M059J (cell line): ENCODE results near the gene ANKRD9. TPM values are rescaled to one million over a fixed set of nuclear protein-coding genes. Genes with fewer than 3 reads are reported as not detected.
A peak's percentile ranks its signal among the peaks of the same experiment; 100 is the strongest.

ENCODE experiments used
- DNase-seq: peaks from one replicate; pipeline ENCODE4 v3.0.0-alpha.2; 2012; ENCODE audit warnings: low read depth
- total RNA-seq: library from RNA; depleted of rRNA; stranded (reverse); fragments of >200 nt; shearing (Covaris generic); gene quantifications from 2 replicates; pipeline ENCODE4 v1.2.3, GENCODE V29; 2014

The ANKRD9 gene
- total RNA-seq, 1 experiment from 2014 or later, result 20.9 TPM

- DNase-seq, result no peak
These were observed 10.0 kb downstream of the ANKRD9 start for GRCh38 chr14:102499401-102500157.

- DNase-seq, result no peak
These were observed 10.8 kb downstream of the ANKRD9 start for GRCh38 chr14:102498678-102499265.

GRCh38 chr14:102497998-102498677 is 11.4 kb downstream of the ANKRD9 start:
- DNase-seq, result no peak

- DNase-seq, result no peak
These were observed 12.4 kb downstream of the ANKRD9 start for GRCh38 chr14:102496958-102497744.

GRCh38 chr14:102496331-102496691 is 13.3 kb downstream of the ANKRD9 start:
- DNase-seq, result no peak

- no peak for DNase-seq
These were observed 13.9 kb downstream of the ANKRD9 start for GRCh38 chr14:102495491-102496330.

- no peak for DNase-seq
These were observed 16.0 kb downstream of the ANKRD9 start for GRCh38 chr14:102493585-102493984.

- DNase-seq, result no peak
These were observed 16.5 kb downstream of the ANKRD9 start for GRCh38 chr14:102493096-102493495.

GRCh38 chr14:102492531-102492910 is 17.1 kb downstream of the ANKRD9 start:
- no peak for DNase-seq

- DNase-seq, result no peak
These were observed 17.6 kb downstream of the ANKRD9 start for GRCh38 chr14:102491786-102492530.

- no peak for DNase-seq
These were observed 18.2 kb downstream of the ANKRD9 start for GRCh38 chr14:102491366-102491765.

GRCh38 chr14:102490456-102490855 is 19.1 kb downstream of the ANKRD9 start:
- no peak for DNase-seq

- no peak for DNase-seq
These were observed 22.4 kb downstream of the ANKRD9 start for GRCh38 chr14:102487204-102487577.

GRCh38 chr14:102486513-102487203 is 22.9 kb downstream of the ANKRD9 start:
- no peak for DNase-seq

GRCh38 chr14:102485693-102486512 is 23.7 kb downstream of the ANKRD9 start:
- no peak for DNase-seq

- no peak for DNase-seq
These were observed 25.3 kb downstream of the ANKRD9 start for GRCh38 chr14:102484316-102484715.

- DNase-seq, result peak; percentile 59
These were observed 27.8 kb downstream of the ANKRD9 start for GRCh38 chr14:102481791-102482238.

GRCh38 chr14:102481371-102481770 is 28.2 kb downstream of the ANKRD9 start:
- DNase-seq, result no peak

- peak; percentile 7 for DNase-seq
These were observed 29.8 kb downstream of the ANKRD9 start for GRCh38 chr14:102479777-102480176.
